Measurements from ENCODE around the gene TCP11L1. TPM values are rescaled to one million over a fixed set of nuclear protein-coding genes. Genes with fewer than 3 reads are reported as not detected.

Gene TCP11L1
- total RNA-seq, 1 donor from 2014 or later: 28.7 TPM

DNA sequence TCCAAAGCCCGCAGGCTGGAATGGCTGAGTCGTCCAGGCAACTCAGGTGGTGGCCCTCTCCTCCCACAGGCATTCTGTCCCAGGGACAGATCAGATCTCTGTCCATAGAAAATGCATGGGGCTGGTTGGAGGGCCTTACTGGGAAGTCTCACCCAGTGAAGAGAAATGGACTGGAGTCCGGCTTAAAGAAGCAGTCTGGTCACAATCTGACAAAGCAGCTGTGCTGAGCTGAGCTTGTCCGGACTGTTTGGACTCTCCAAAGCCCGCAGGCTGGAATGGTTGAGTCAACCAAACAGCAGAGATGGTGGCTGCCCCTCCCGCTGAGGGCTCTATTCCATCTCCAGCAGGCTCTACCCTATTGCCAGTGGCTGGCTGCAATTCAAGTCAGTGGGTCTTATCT is 38.1 kb upstream of the TCP11L1 start:
- Histone ChIP-seq H3K27ac (no peak overlapping the region), H3K4me3 (no peak overlapping the region), H3K4me1 (no peaks in the 10 kb centered on the region), H3K27me3 (no peaks in the 10 kb centered on the region), H3K36me3 (no peaks in the 10 kb centered on the region), H3K9me3 (no peaks in the 10 kb centered on the region)
- intact Hi-C loops (cut with DNase I): no loop called here
- no peak for DNase-seq (ENCODE audit: extremely low spot score in 2 of 2)
- no peak for TF ChIP-seq CTCF (IDR thresholded peaks at IDR 0.05)
- TF ChIP-seq POLR2A (IDR thresholded peaks at IDR 0.05): no peak
- no peak for TF ChIP-seq POLR2AphosphoS5 (IDR thresholded peaks at IDR 0.05; ENCODE audit: insufficient read depth in 1 of 2, low read depth in 1 of 2)

- H3K9me3 ChIP-seq: no peaks in the 10 kb centered on the region
- H3K4me3 ChIP-seq: no peak overlapping the region
- H3K36me3 ChIP-seq: no peaks in the 10 kb centered on the region
- no peaks in the 10 kb centered on the region for H3K27me3 ChIP-seq
- intact Hi-C loops (cut with DNase I): no loop called here
- no peak overlapping the region for H3K27ac ChIP-seq
- no peaks in the 10 kb centered on the region for H3K4me1 ChIP-seq
- DNase-seq (ENCODE audit: extremely low spot score in 2 of 2): no peak
- TF ChIP-seq POLR2A (IDR thresholded peaks at IDR 0.05) (no peak), CTCF (IDR thresholded peaks at IDR 0.05) (no peak), POLR2AphosphoS5 (IDR thresholded peaks at IDR 0.05; ENCODE audit: insufficient read depth in 1 of 2, low read depth in 1 of 2) (no peak)
Measured at GRCh38 chr11:33001751-33002542, 37.4 kb upstream of the TCP11L1 start.

- intact Hi-C loops (cut with DNase I): no loop called here
- no peak overlapping the region for H3K4me3 ChIP-seq
- DNase-seq (ENCODE audit: extremely low spot score in 2 of 2): no peak
- no peaks in the 10 kb centered on the region for H3K9me3 ChIP-seq
- H3K27me3 ChIP-seq: no peaks in the 10 kb centered on the region
- no peaks in the 10 kb centered on the region for H3K4me1 ChIP-seq
- no peaks in the 10 kb centered on the region for H3K36me3 ChIP-seq
- TF ChIP-seq CTCF (IDR thresholded peaks at IDR 0.05): no peak
- no peak for TF ChIP-seq POLR2AphosphoS5 (IDR thresholded peaks at IDR 0.05; ENCODE audit: insufficient read depth in 1 of 2, low read depth in 1 of 2)
- TF ChIP-seq POLR2A (IDR thresholded peaks at IDR 0.05): no peak
- no peak overlapping the region for H3K27ac ChIP-seq
Measured at GRCh38 chr11:33005175-33005574, 34.2 kb upstream of the TCP11L1 start.

DNA sequence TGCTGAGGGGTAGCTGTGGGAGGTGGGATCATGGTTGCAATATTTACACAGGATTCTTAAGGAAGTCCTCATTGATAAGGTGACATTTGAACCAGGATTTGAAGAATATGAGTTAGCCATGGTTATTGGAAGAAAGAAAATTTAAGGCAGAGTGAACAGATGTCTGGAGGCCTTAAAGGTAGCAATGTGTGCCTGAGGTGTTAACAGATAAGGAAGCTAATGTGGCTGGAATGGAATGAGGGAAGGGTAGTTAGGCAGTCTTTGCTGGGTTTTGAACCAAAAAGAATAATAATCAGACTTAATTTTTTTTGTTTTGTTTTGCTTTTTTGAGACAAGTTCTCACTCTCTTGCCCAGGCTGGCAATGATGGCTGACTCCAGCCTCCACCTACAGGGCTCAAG is 33.4 kb upstream of the TCP11L1 start:
- intact Hi-C loops (cut with DNase I): no loop called here
- Histone ChIP-seq H3K36me3 (no peaks in the 10 kb centered on the region), H3K9me3 (no peaks in the 10 kb centered on the region), H3K4me3 (no peak overlapping the region), H3K27me3 (no peaks in the 10 kb centered on the region), H3K4me1 (no peaks in the 10 kb centered on the region), H3K27ac (no peak overlapping the region)
- TF ChIP-seq POLR2A (IDR thresholded peaks at IDR 0.05) (no peak), CTCF (IDR thresholded peaks at IDR 0.05) (no peak), POLR2AphosphoS5 (IDR thresholded peaks at IDR 0.05; ENCODE audit: insufficient read depth in 1 of 2, low read depth in 1 of 2) (no peak)
- DNase-seq (ENCODE audit: extremely low spot score in 2 of 2): no peak

DNA sequence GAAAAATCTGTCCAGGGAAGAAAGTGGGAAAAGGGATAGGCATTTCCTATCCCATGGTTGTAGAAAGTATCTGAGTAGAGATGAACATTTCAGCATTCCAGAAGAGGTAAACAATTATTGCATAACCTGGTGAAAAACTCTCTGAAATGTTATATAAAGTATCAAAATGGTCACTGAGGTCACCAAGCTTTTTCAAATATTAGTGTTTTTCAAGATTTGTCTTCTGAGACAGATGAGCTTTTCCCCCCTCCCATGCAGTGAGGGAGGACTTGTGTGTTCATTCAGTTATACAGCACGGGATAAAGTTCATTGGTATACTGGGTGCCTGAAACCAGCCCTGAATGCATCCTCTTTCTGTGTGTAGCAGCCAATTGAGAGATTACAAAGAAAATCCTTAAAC is 25.6 kb upstream of the TCP11L1 start:
- DNase-seq (ENCODE audit: extremely low spot score in 2 of 2): no peak
- Histone ChIP-seq H3K27ac (no peak overlapping the region), H3K36me3 (no peaks in the 10 kb centered on the region), H3K27me3 (no peaks in the 10 kb centered on the region), H3K4me3 (no peak overlapping the region), H3K4me1 (peaks cover 25% of the 10 kb centered on the region), H3K9me3 (no peaks in the 10 kb centered on the region)
- intact Hi-C loops (cut with DNase I): no loop called here
- TF ChIP-seq POLR2AphosphoS5 (IDR thresholded peaks at IDR 0.05; ENCODE audit: insufficient read depth in 1 of 2, low read depth in 1 of 2) (no peak), CTCF (IDR thresholded peaks at IDR 0.05) (no peak), POLR2A (IDR thresholded peaks at IDR 0.05) (no peak)

Measured in vagina (tissue), 2 donors.